ENCODE results near the gene PRSS12. TPM values are rescaled to one million over a fixed set of nuclear protein-coding genes. Genes with fewer than 3 reads are reported as not detected.

PRSS12 gene
- total and polyA plus RNA-seq, 8 donors, result 5.5 to 12.9 (median 7.7) TPM

GRCh38 chr4:118264096-118264495 is 88.7 kb downstream of the PRSS12 start:
- no peak for FAIRE-seq
- no peak overlapping the region for H3K27ac ChIP-seq

GRCh38 chr4:118260309-118260708 is 92.5 kb downstream of the PRSS12 start:
- Histone ChIP-seq H3K4me3 (no peak overlapping the region), H3K36me3 (no peaks in the 10 kb centered on the region), H3K27ac (no peak overlapping the region), H3K4me1 (no peaks in the 10 kb centered on the region), H3K9me3 (no peaks in the 10 kb centered on the region), H3K27me3 (no peaks in the 10 kb centered on the region)
- intact Hi-C loops (cut with DNase I), result no loop called here
- FAIRE-seq (no peak), DNase-seq (no peak), ATAC-seq (no peak)
- 87 to 89% methylated on average over 2 of the region's 2 CpGs for WGBS, 2 donors
- no peak for TF ChIP-seq CTCF (IDR thresholded peaks at IDR 0.05)

More at GRCh38 chr4:118264096-118264495, 88.7 kb downstream of the PRSS12 start:
- Histone ChIP-seq H3K36me3 (no peaks in the 10 kb centered on the region), H3K4me3 (no peak overlapping the region), H3K27me3 (no peaks in the 10 kb centered on the region), H3K9me3 (no peaks in the 10 kb centered on the region), H3K4me1 (no peaks in the 10 kb centered on the region)
- DNase-seq (no peak), ATAC-seq (no peak)
- WGBS, 2 donors, result 89 to 91% methylated on average over 3 of the region's 3 CpGs
- intact Hi-C loops (cut with DNase I), result no loop called here
- TF ChIP-seq CTCF (IDR thresholded peaks at IDR 0.05), result no peak

DNA sequence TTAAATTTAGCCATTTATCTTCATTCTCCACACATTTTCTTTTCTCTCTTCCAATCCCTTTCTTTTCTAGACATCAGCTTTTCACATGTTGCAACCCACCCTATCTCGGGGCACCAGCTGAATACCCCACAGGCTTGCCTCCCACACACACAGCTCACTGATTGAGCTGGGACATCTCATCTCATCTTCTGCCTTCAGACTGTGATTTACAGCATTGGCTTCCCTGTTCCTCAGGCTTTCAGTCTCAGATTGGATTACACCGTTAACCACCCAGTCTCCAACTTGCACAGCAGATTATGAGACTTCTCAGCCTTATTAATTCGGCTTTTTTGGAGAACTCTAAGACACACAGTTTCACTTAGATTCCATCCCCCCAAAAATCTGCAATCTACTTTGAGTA is 93.7 kb downstream of the PRSS12 start:
- Histone ChIP-seq H3K4me3 (no peak overlapping the region), H3K27ac (no peak overlapping the region), H3K27me3 (no peaks in the 10 kb centered on the region), H3K9me3 (no peaks in the 10 kb centered on the region), H3K36me3 (no peaks in the 10 kb centered on the region), H3K4me1 (no peaks in the 10 kb centered on the region)
- WGBS, 2 donors, result 75 to 84% methylated on average over 3 of the region's 3 CpGs
- FAIRE-seq (no peak), DNase-seq (no peak), ATAC-seq (no peak)
- no peak for TF ChIP-seq CTCF (IDR thresholded peaks at IDR 0.05)
- intact Hi-C loops (cut with DNase I), result no loop called here

- Histone ChIP-seq H3K4me1 (no peaks in the 10 kb centered on the region), H3K9me3 (no peaks in the 10 kb centered on the region), H3K4me3 (no peak overlapping the region), H3K36me3 (no peaks in the 10 kb centered on the region), H3K27me3 (no peaks in the 10 kb centered on the region), H3K27ac (no peak overlapping the region)
- no peak for FAIRE-seq
- no peak for ATAC-seq
- no peak for TF ChIP-seq CTCF (IDR thresholded peaks at IDR 0.05)
- DNase-seq, result no peak
- intact Hi-C loops (cut with DNase I), result no loop called here
Measured at GRCh38 chr4:118254368-118254767, 98.4 kb downstream of the PRSS12 start.

DNA sequence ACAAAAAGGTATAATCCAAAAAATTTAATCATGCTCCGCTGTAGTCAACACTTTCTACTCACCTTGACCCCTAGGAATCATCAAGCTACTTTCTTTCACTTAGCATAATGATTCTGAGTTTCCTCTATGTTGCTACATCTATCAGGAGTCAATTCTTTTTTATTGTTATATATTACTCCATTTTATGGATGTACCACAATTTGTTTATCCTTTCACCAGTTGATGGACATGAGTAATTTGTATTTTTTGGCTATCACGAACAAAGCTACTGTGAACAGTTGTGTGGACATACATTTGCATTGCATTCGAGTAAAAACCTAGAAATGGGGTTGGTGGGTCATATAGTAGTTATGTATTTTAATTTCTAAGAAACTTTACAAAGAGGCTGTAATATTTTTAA is 102.9 kb downstream of the PRSS12 start:
- 84 to 86% methylated on average over 3 of the region's 3 CpGs for WGBS, 2 donors
- H3K27ac ChIP-seq, result no peak overlapping the region
- FAIRE-seq (no peak), ATAC-seq (no peak), DNase-seq (no peak)
- H3K9me3 ChIP-seq, result no peaks in the 10 kb centered on the region
- H3K4me3 ChIP-seq, result no peak overlapping the region
- no peaks in the 10 kb centered on the region for H3K27me3 ChIP-seq
- intact Hi-C loops (cut with DNase I), result no loop called here
- TF ChIP-seq CTCF (IDR thresholded peaks at IDR 0.05), result no peak
- H3K36me3 ChIP-seq, result no peaks in the 10 kb centered on the region
- H3K4me1 ChIP-seq, result no peaks in the 10 kb centered on the region

Measured in pancreas (tissue), 10 donors.